ENCODE results near the gene CNTN1. TPM values are rescaled to one million over a fixed set of nuclear protein-coding genes. Genes with fewer than 3 reads are reported as not detected.
"Not testable (repeated sequence)": the region's sequence is repeated elsewhere in the genome, so short reads cannot be mapped to it uniquely, and the experiment has no call there.

Gene CNTN1
- total RNA-seq, 5 donors from 2014 or later (not counting 1 experiment from before 2014, with no cell fraction given), result not detected

DNA sequence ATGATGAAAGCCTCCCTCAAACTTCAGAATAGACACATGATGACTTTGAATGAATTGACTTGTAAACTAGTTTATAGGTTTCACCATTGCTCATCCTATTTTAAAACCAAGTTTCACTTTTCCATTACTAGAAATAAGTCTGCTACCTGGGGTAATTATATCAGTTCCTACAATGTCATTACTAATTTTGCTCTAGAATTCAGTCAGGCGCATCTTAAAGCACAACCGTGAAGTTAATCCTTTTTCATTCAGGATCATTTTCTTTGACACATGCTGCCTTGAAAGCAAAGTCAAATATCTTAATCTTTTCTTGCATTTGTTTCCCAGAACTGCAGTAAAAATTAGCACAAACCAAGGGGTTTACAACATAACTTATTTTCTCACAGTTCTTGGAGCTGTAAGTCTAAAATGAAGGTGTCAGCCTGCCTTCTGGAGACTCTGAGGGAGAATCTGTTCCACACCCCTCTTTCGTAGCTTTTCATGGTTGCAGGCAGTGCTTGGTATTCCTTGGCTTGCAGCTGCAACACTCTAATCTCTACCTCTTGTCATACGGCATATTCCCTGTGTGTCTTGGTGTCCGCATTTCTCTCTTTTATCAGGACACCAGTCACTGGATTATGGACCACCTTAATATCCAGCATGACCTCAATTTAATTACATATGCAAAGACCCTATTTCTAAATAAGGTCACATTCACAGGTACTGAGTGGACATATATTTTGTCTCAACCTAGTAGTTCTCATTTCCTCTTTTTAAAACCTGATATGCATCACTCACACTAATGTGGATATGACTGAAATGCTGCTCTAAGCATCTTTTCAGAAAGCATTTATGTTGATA, 381.6 kb downstream of the CNTN1 start:
- H3K4me1 ChIP-seq (ENCODE audit: control insufficient read depth in 1 of 2, extremely low read depth in 1 of 2, insufficient read depth in 2 of 2, low read length in 2 of 2), result no peaks in the 10 kb centered on the region
- ATAC-seq (replicated peaks in 1 of 4) (no peak), DNase-seq (no peak)
- H3K4me3 ChIP-seq (ENCODE audit: control insufficient read depth in 1 of 2, extremely low read depth in 1 of 2, low read length in 1 of 2), result no peak overlapping the region
- 98% methylated on average over 5 of the region's 5 CpGs for WGBS (ENCODE audit: insufficient coverage)
- Mint-ChIP-seq H3K4me3 (no peak overlapping the region), H3K4me1 (no peaks in the 10 kb centered on the region), H3K9me3 (peaks cover 0 to 4% (median 0%) of the 10 kb centered on the region in 3 donors), H3K27ac (no peak overlapping the region), H3K27me3 (no peaks in the 10 kb centered on the region), H3K36me3 (no peaks in the 10 kb centered on the region)
- ChIA-PET CTCF (no interaction called here), POLR2A (no interaction called here)
- no peaks in the 10 kb centered on the region for H3K27me3 ChIP-seq (replicated peaks in 1 of 2; ENCODE audit: control insufficient read depth in 2 of 2, extremely low read depth in 1 of 2, insufficient read depth in 2 of 2, low read length in 1 of 2)
- no peak overlapping the region for H3K27ac ChIP-seq (ENCODE audit: low read length)
- no peaks in the 10 kb centered on the region for H3K9me3 ChIP-seq
- no peaks in the 10 kb centered on the region for H3K36me3 ChIP-seq (ENCODE audit: control insufficient read depth in 2 of 2, extremely low read depth in 1 of 2, insufficient read depth in 1 of 2, low read length in 1 of 2)

- Histone ChIP-seq H3K4me3 (ENCODE audit: control insufficient read depth in 1 of 2, extremely low read depth in 1 of 2, low read length in 1 of 2) (no peak overlapping the region), H3K27me3 (replicated peaks in 1 of 2; ENCODE audit: control insufficient read depth in 2 of 2, extremely low read depth in 1 of 2, insufficient read depth in 2 of 2, low read length in 1 of 2) (no peaks in the 10 kb centered on the region), H3K4me1 (ENCODE audit: control insufficient read depth in 1 of 2, extremely low read depth in 1 of 2, insufficient read depth in 2 of 2, low read length in 2 of 2) (no peaks in the 10 kb centered on the region), H3K27ac (ENCODE audit: low read length) (no peak overlapping the region), H3K36me3 (ENCODE audit: control insufficient read depth in 2 of 2, extremely low read depth in 1 of 2, insufficient read depth in 1 of 2, low read length in 1 of 2) (no peaks in the 10 kb centered on the region), H3K9me3 (no peaks in the 10 kb centered on the region)
- Mint-ChIP-seq H3K9me3 (peaks cover under 1 to 4% (median under 1%) of the 10 kb centered on the region in 3 donors), H3K4me1 (no peaks in the 10 kb centered on the region), H3K27ac (no peak overlapping the region), H3K36me3 (no peaks in the 10 kb centered on the region), H3K27me3 (no peaks in the 10 kb centered on the region), H3K4me3 (no peak overlapping the region)
- ChIA-PET POLR2A (no interaction called here), CTCF (no interaction called here)
- ATAC-seq (replicated peaks in 1 of 4) (no peak), DNase-seq (no peak)
- 71% methylated on average over 1 of the region's 3 CpGs for WGBS (ENCODE audit: insufficient coverage)
These were observed 382.2 kb downstream of the CNTN1 start for GRCh38 chr12:41074473-41074769.

- Mint-ChIP-seq H3K27me3 (no peaks in the 10 kb centered on the region), H3K9me3 (peaks cover 8 to 10% (median 10%) of the 10 kb centered on the region in 3 donors), H3K36me3 (no peaks in the 10 kb centered on the region), H3K27ac (no peak overlapping the region), H3K4me1 (no peaks in the 10 kb centered on the region), H3K4me3 (no peak overlapping the region)
- no peak for ATAC-seq (replicated peaks in 1 of 4)
- Histone ChIP-seq H3K27me3 (replicated peaks in 1 of 2; ENCODE audit: control insufficient read depth in 2 of 2, extremely low read depth in 1 of 2, insufficient read depth in 2 of 2, low read length in 1 of 2) (no peaks in the 10 kb centered on the region), H3K9me3 (no peaks in the 10 kb centered on the region), H3K4me1 (ENCODE audit: control insufficient read depth in 1 of 2, extremely low read depth in 1 of 2, insufficient read depth in 2 of 2, low read length in 2 of 2) (no peaks in the 10 kb centered on the region), H3K27ac (ENCODE audit: low read length) (no peak overlapping the region), H3K36me3 (ENCODE audit: control insufficient read depth in 2 of 2, extremely low read depth in 1 of 2, insufficient read depth in 1 of 2, low read length in 1 of 2) (no peaks in the 10 kb centered on the region), H3K4me3 (ENCODE audit: control insufficient read depth in 1 of 2, extremely low read depth in 1 of 2, low read length in 1 of 2) (no peak overlapping the region)
- POLR2A ChIA-PET, result no interaction called here
- 83% methylated on average over 6 of the region's 7 CpGs for WGBS (ENCODE audit: insufficient coverage)
- CTCF ChIA-PET, result no interaction called here
- DNase-seq, result no peak
These were observed 383.9 kb downstream of the CNTN1 start for GRCh38 chr12:41076114-41076513.

DNA sequence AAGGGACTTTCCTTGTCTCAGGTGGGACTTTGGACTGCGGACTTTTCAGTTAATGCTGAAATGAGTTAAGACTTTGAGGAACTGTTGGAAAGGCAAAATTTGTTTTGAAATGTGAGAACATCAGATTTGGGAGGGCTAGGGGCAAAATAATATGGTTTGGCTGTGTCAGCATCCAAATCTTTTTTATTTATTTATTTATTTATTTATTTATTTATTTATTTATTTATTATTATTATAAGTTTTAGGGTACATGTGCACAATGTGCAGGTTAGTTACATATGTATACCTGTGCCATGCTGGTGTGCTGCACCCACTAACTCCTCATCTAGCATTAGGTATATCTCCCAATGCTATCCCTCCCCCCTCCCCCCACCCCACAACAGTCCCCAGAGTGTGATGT, 389.0 kb downstream of the CNTN1 start:
- H3K36me3 ChIP-seq (ENCODE audit: control insufficient read depth in 2 of 2, extremely low read depth in 1 of 2, insufficient read depth in 1 of 2, low read length in 1 of 2); DNase-seq; H3K4me1 ChIP-seq (ENCODE audit: control insufficient read depth in 1 of 2, extremely low read depth in 1 of 2, insufficient read depth in 2 of 2, low read length in 2 of 2); CTCF ChIA-PET; H3K4me3 Mint-ChIP-seq; H3K27ac Mint-ChIP-seq; H3K4me3 ChIP-seq (ENCODE audit: control insufficient read depth in 1 of 2, extremely low read depth in 1 of 2, low read length in 1 of 2); POLR2A ChIA-PET; H3K36me3 Mint-ChIP-seq; ATAC-seq (replicated peaks in 1 of 4); H3K27me3 ChIP-seq (replicated peaks in 1 of 2; ENCODE audit: control insufficient read depth in 2 of 2, extremely low read depth in 1 of 2, insufficient read depth in 2 of 2, low read length in 1 of 2); H3K27me3 Mint-ChIP-seq; H3K9me3 ChIP-seq; H3K4me1 Mint-ChIP-seq; H3K27ac ChIP-seq (ENCODE audit: low read length): not testable (repeated sequence)
- 0% methylated on average over 1 of the region's 1 CpG for WGBS (ENCODE audit: insufficient coverage)
- H3K9me3 Mint-ChIP-seq, result peaks cover 8 to 16% (median 11%) of the 10 kb centered on the region in 3 donors

DNA sequence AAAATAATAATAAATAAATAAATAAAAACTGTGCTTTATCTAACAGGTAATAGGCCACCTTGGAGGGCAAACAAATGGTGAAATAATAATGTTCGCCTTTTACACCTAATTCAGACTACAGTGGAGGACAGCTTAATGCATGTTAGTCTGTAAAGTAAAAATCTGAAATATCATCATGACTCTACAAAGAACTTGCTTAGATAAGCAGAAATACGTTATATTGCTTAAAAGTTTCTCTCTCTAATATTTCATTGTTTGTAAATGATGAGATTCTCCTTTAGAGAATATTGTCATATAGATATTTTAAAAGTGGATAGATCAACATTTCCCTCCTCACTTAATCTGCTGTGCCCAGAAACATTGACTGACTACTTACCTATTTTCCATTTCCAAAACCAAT, 397.2 kb downstream of the CNTN1 start:
- ChIA-PET POLR2A (no interaction called here), CTCF (no interaction called here)
- ATAC-seq (replicated peaks in 1 of 4) (no peak), DNase-seq (no peak)
- Histone ChIP-seq H3K9me3 (no peaks in the 10 kb centered on the region), H3K27me3 (replicated peaks in 1 of 2; ENCODE audit: control insufficient read depth in 2 of 2, extremely low read depth in 1 of 2, insufficient read depth in 2 of 2, low read length in 1 of 2) (no peaks in the 10 kb centered on the region), H3K36me3 (ENCODE audit: control insufficient read depth in 2 of 2, extremely low read depth in 1 of 2, insufficient read depth in 1 of 2, low read length in 1 of 2) (no peaks in the 10 kb centered on the region), H3K4me1 (ENCODE audit: control insufficient read depth in 1 of 2, extremely low read depth in 1 of 2, insufficient read depth in 2 of 2, low read length in 2 of 2) (no peaks in the 10 kb centered on the region), H3K4me3 (ENCODE audit: control insufficient read depth in 1 of 2, extremely low read depth in 1 of 2, low read length in 1 of 2) (no peak overlapping the region), H3K27ac (ENCODE audit: low read length) (no peak overlapping the region)
- peaks cover 5 to 11% (median 6%) of the 10 kb centered on the region in 3 donors for H3K9me3 Mint-ChIP-seq
- H3K27ac Mint-ChIP-seq, result no peak overlapping the region
- no CpG with 5 or more reads among the region's 2 CpGs for WGBS (ENCODE audit: insufficient coverage)
- no peaks in the 10 kb centered on the region for H3K4me1 Mint-ChIP-seq
- H3K4me3 Mint-ChIP-seq, result no peak overlapping the region
- H3K27me3 Mint-ChIP-seq, result no peaks in the 10 kb centered on the region
- H3K36me3 Mint-ChIP-seq, result no peaks in the 10 kb centered on the region

DNA sequence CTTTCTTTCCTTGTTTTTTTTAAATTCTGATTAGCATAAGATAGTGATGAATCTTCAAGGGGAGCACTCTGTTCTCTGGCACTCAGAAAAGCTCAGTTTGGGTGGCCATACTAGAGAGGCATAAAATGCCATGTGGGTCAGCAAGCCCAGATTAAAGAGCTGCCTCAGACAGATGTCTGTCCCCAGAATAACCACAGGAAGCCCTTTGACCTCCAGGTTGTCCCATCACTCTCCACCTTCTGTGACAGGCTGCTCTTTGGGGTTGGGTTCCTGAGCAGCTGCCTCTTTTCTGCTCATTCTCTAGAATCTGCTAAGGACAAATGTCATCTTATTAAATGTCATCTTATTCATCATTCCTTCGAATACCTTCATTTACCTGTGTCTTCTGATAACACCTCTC, 399.9 kb downstream of the CNTN1 start:
- no peak overlapping the region for H3K27ac Mint-ChIP-seq
- DNase-seq, result no peak
- CTCF ChIA-PET, result no interaction called here
- H3K4me3 Mint-ChIP-seq, result no peak overlapping the region
- no peaks in the 10 kb centered on the region for H3K27me3 Mint-ChIP-seq
- no peaks in the 10 kb centered on the region for H3K36me3 Mint-ChIP-seq
- no peak overlapping the region for H3K27ac ChIP-seq (ENCODE audit: low read length)
- H3K36me3 ChIP-seq (ENCODE audit: control insufficient read depth in 2 of 2, extremely low read depth in 1 of 2, insufficient read depth in 1 of 2, low read length in 1 of 2), result no peaks in the 10 kb centered on the region
- no peaks in the 10 kb centered on the region for H3K9me3 ChIP-seq
- H3K27me3 ChIP-seq (replicated peaks in 1 of 2; ENCODE audit: control insufficient read depth in 2 of 2, extremely low read depth in 1 of 2, insufficient read depth in 2 of 2, low read length in 1 of 2), result no peaks in the 10 kb centered on the region
- no peaks in the 10 kb centered on the region for H3K4me1 ChIP-seq (ENCODE audit: control insufficient read depth in 1 of 2, extremely low read depth in 1 of 2, insufficient read depth in 2 of 2, low read length in 2 of 2)
- ATAC-seq (replicated peaks in 1 of 4), result no peak
- POLR2A ChIA-PET, result no interaction called here
- no peak overlapping the region for H3K4me3 ChIP-seq (ENCODE audit: control insufficient read depth in 1 of 2, extremely low read depth in 1 of 2, low read length in 1 of 2)
- no peaks in the 10 kb centered on the region for H3K4me1 Mint-ChIP-seq
- peaks cover 5 to 8% (median 7%) of the 10 kb centered on the region in 3 donors for H3K9me3 Mint-ChIP-seq
- WGBS (ENCODE audit: insufficient coverage), result no CpG with 5 or more reads among the region's 1 CpG

- H3K27me3 Mint-ChIP-seq, result no peaks in the 10 kb centered on the region
- Histone ChIP-seq H3K36me3 (ENCODE audit: control insufficient read depth in 2 of 2, extremely low read depth in 1 of 2, insufficient read depth in 1 of 2, low read length in 1 of 2) (no peaks in the 10 kb centered on the region), H3K27ac (ENCODE audit: low read length) (no peak overlapping the region), H3K4me3 (ENCODE audit: control insufficient read depth in 1 of 2, extremely low read depth in 1 of 2, low read length in 1 of 2) (no peak overlapping the region), H3K4me1 (ENCODE audit: control insufficient read depth in 1 of 2, extremely low read depth in 1 of 2, insufficient read depth in 2 of 2, low read length in 2 of 2) (no peaks in the 10 kb centered on the region), H3K27me3 (replicated peaks in 1 of 2; ENCODE audit: control insufficient read depth in 2 of 2, extremely low read depth in 1 of 2, insufficient read depth in 2 of 2, low read length in 1 of 2) (no peaks in the 10 kb centered on the region), H3K9me3 (no peaks in the 10 kb centered on the region)
- H3K36me3 Mint-ChIP-seq, result no peaks in the 10 kb centered on the region
- POLR2A ChIA-PET, result no interaction called here
- H3K4me3 Mint-ChIP-seq, result no peak overlapping the region
- no peak overlapping the region for H3K27ac Mint-ChIP-seq
- CTCF ChIA-PET, result no interaction called here
- H3K9me3 Mint-ChIP-seq, result peaks cover 0 to 3% (median 0%) of the 10 kb centered on the region in 3 donors
- DNase-seq, result no peak
- WGBS (ENCODE audit: insufficient coverage), result no CpG with 5 or more reads among the region's 1 CpG
- H3K4me1 Mint-ChIP-seq, result no peaks in the 10 kb centered on the region
- ATAC-seq (replicated peaks in 1 of 4), result no peak
These were observed 404.6 kb downstream of the CNTN1 start for GRCh38 chr12:41096797-41097196.

Data from T-cell (primary cell).